Mesenteric fat pad (tissue), 1 donor: ENCODE results near the gene RMDN3. TPM values are rescaled to one million over a fixed set of nuclear protein-coding genes. Genes with fewer than 3 reads are reported as not detected.
A peak's percentile ranks its signal among the peaks of the same experiment; 100 is the strongest.

Experiments used
- DNase-seq: peaks from one replicate; pipeline ENCODE4 v3.0.0-alpha.2; 2020; ENCODE audit warnings: low spot score
- total RNA-seq: library from RNA; stranded (reverse); fragmentation: NEBNext Ultra II Directional; extraction: Animal tissue kit (Norgen Biotek cat#: 25700); gene quantifications from one replicate; pipeline ENCODE4 v1.2.1, GENCODE V29; 2021
- donor health status: DM: yes; HTN: yes; CAD: no.

The RMDN3 gene
- total RNA-seq, 1 donor from 2014 or later = 57.0 TPM

DNA sequence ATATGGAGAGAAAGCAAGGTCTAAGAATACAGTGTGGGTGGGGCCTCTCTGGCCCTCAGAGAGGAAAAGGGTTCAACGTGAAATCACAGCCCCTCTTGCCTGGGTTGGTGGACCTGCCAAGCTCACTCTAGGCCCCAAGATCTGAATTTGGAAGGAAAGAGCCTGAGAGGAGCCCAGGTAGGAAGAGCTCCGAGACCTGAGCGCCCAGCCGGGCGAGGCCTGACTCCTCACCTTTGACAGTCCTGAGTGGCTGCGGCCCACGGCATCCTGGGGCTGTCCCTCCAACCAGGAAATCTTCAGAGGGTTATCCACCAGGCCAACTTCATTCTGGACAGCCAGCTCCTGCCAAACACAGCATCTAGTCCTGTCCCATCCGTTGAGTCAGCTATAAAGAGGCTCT, 18.4 kb upstream of the RMDN3 start:
- no peak for DNase-seq

DNA sequence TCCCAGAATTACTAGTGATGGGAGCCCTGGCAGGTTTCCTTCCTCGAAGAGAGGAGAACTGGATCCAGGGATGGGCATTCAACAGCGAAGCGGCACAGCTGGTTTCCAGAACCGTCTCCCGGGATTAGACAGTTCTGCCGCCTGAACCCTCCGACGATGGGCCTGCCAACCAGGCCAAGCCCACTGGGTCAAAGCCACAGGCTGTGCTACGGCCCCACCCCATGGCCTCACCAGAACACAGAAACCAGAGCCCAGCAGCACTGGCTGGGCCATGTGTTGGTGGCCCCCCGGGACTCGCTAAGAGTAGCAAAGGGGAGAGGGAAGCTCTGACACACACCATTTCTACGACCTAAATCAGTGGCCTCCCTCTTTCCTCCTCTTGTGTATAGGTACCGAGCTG, 17.0 kb upstream of the RMDN3 start:
- DNase-seq = no peak

DNA sequence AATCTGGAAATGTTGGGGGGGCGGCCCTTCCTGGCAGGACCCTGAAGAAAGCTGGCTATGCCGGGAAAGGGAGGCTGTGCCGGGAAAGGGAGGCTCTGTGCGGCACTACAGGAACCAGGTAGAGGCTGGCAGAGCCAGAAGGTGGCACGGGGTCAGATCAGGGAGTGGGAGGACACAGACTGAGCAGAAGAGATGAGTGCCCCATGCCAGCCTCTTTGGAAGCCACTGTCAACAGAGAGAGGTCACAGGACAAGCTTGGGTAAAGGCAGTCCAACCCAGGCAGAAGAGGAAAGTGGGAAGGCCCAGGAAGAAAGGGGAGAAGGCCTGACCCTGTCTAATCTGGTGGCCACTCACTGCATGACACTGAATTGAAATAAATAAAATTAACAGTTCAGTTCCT, 16.2 kb upstream of the RMDN3 start:
- no peak for DNase-seq

DNA sequence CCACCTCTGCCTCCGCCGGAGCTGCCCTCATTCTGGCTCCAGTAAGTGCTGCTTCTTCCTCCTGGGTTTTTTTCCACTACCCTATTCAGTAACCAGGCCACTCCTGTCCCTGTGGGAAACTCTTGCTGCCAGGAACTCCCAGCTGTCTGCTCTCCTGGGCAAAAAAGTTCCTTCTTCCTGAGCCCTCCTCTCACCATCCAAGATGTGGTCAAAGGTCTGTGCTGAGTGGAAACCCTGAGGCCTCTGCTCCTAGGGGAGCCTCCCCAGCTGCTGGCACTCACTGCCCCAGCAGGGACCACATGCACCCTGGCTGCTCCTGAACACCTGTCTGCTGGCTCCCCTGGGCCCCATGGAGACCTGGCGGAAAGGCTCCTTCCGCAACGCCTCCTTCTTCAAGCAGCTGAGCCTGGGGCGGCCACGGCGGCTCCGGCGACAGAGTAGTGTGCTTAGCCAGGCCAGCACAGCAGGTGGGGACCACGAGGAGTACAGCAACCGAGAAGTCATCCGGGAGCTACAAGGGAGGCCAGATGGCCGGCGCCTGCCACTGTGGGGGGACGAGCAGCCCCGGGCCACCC, 15.2 kb upstream of the RMDN3 start:
- DNase-seq = no peak

DNA sequence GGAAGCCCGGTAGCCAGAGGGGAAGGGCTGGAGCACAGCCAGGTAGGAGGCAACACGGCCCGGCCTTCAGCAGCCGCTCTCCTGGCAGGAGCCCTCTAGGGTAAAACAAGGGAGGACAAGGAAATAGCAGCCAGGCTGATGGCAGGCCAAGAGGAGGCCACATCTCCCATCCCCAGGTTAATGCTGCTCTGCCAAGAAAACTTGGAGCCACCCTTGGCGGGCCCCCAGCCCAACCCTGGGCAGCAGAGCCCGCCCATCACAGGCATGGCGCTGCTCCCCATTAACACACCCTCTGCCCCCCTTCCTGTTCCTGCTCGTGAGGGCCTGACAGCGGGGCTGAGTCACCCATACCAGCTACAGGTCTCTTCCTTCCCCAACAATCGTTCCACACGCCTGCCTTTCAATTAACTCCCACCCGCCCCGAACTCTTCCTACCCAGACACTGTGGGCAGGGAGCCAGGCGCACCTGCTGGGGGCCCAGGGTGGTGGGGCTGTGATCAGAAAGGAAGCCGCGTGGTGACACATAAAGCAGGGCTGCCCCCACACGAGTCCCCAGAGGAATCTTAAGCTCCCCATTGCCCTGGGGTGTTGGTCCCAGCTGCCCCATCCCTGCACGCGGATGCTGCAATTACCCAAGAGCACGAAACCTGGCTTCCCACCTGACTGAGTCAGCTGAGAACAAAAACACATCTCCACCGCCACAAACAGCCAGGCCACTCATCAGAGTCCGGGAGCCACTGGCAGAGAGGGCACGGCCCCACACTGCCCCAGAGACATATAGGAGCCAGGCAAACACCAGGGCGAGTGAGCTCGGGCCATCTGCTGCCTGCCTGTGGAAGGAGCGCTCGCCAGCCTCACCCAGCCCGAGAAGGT, 14.5 kb upstream of the RMDN3 start, which contains the start of gene C15orf62:
C15orf62 (plus strand) TSS at position 707 of the 873 bp plus-strand sequence. CDS start 516 bp downstream, outside the sequence.
- no peak for DNase-seq

DNA sequence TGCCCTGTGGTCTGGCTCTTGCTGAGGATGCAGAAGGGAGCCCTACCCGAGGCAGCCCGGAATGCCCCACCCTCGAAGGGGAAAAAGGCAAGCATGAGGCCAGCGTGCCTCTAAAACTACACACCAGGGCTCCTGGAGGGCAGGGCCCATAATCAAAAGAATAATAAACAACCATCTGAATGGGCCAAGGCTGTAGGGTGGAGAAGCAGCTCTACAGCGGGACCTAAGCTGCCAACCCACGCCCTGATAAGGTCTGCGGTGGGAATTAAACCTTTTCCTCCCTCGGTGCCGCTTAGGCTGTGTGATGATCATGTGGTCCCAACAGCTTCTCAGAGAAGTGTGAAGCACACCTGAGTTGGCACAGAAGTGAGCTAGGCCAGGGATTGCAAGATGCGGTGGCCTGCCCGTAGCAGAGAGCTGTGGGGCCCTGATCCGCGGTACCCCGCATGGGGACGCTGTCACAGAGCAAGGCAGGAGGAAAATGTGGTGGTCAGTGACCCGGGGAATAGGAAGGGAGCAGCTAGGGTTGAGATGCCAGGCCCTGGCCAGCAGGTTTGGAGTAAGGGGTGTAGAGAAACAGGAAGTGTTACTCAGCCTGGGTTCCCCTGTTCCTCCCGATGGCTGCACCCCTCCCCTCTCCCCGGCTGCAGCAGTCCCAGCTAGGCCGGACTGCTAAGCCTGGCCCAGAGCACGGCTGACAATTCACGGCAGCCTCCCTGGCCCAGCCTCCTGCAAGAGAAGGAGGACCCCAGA, 13.6 kb upstream of the RMDN3 start:
- DNase-seq = no peak

DNA sequence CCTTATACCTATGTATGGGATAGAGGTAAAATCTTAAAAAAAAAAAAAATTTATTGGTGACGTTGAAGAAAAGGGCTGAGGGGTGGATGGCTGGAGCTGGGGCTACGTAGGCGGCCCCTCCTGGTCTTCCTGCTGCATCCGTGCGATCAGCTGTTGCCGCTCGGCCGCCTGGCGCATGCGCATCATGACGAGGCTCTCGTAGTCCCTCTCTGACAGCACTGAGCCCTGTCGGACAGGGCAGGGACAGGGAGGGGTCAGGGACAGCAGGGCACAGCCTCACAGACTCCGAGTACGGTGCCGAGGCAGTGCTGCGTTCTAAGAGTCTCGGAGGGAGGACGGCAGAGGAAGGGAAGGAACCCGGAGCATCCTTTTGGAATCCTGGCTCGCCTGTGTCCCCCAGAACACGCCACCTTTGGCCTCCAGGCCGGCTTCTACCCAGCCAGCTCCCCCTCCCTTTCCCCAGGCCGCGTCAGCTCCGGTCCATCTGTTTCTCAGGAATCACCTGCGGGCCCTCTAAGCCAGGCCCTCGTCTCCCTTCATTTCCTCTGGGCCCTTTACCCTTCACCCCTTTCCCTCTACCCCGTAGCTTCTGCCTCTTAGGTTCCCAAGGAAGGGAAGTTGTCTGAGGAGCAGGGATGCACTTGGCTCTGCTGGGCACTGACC, 12.9 kb upstream of the RMDN3 start:
- no peak for DNase-seq

DNA sequence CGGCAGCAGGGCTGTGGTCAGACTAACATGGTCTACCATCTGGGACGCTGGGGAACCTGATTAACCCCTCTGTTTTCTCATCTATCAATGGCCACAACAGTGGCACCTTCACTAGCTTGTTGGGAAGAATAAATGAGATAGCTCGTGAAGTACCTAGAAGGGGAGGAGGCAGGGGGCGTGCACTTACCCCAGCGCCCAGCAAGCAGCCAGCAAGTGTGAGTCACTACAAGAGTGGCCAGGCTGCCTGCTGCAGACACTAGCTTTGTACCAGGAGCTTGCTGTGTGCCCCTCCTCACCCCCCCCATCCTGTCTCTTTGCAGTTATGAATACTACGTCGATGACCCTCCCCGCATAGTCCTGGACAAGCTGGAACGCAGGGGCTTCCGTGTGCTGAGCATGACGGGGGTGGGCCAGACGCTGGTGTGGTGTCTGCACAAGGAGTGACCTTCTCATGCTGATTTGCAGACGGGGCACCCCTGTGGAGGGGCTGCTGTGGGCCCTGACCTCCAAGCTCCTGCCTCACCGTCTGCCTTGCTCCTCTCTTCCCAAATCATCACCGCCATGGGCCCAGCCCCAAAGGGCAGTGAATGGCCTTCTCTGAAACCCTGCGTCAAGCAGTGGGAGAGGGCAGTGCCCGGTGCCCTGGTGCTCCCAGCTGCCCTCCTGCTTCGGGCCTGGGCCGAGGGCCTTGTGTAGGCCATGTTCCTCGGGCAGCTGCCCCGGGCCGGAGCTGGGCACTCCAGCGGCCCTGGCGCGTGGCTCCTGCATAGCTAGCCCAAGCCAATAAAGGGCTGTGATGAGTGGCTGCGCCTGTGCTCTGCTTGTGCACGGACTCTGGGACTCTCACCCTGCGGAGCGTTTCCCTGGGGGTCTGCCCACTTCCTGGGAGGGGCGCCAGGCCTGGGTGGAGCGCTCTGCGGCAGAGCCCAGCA, 12.1 kb upstream of the RMDN3 start:
- DNase-seq = no peak

DNA sequence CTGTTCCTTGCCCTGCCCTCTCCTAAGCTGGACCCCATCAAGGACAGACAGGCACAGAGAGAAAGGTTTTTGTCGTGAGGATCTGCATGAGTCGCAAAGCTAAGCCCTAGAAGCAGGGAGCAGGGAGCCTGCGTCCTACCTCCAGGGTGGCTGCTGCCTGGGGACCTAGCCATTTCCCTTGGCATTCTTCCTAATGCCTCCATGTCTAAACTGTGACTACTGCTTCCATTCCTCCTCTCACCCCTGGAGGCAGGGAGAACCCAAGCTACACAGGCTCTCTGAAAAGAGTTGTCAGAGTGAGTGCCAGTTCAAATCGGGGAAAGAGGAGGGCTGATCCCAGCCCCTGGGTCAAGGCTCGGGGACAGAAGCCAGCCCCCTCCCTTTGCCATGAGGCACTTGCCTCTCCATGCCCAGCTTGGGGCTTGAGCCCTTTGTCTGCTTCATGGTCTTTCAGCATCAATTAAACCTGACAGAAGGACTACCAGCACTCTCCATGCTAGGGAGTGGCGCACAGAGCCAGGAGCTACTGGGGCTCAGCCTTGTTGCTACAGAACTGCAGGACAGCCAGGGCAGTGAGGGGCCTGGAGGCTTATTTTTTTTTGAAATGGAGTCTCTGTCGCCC, 11.3 kb upstream of the RMDN3 start:
- no peak for DNase-seq

DNA sequence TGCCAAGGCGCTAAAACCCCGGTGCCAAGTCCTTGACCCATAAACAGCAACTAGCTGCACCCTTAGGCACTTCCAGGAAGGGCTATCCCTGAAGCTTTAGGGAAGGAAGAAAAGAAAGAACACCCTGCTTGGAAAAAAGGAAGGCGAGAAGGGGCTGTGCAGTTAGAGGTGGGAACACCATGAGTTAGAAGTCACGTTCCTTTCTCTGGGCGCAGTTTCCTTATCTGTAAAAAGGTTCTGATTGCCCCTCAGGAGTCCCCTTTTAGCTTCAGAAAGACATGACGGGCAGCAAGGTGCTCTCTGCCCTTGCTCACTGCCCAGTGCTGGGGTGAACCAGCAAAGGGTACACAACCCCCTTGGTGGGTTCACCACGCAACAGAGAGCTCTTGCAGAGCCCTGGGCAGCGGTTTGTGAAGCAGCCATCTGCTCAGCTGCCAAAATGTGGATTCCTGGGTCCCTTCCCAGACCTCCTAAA, 9.6 kb upstream of the RMDN3 start:
- DNase-seq = no peak

DNA sequence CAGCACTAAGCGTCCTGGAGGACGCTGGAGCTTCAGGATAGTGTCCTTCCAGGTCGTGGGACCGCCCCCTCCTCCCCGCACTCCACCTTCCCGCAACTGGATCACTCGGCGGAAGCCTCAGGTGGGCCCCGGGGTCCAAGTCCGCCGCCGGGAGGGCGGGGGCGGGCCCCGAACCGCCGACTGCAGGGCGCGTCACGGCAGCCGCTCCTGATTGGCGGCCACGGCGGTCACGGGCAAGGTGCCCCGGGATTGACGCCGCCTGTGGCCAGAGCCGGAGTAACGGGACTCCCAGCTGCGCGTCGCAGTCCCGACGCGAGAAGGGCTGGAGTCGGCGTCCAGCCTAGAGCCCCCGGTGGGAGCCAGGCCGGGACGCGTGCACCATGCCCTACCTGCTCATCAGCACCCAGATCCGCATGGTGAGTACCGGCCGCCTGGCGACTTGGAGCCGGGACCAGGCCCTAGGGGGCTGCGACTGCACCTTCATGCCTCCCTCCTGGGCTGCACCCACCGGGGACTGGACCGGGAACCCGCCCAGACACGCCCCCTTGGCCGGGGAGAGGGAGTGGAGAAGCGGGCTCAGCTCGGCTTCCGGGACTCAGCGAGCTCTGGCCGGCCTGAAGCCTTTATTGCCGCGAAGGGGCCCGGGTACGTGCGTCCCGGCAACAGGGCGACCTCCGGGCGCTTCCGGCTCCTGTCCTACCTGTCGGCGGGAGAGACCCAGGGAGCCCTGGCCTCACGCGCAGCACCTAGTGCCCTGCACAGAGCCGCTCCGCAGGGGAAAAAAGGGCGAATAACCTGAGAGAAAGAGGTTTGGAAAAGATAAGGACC, 9.0 kb upstream of the RMDN3 start, which contains the start of gene GCHFR:
GCHFR (plus strand) TSS at position 268 of the 828 bp plus-strand sequence; CDS start at position 381, 113 bp downstream.
- peak; percentile 94 for DNase-seq

DNA sequence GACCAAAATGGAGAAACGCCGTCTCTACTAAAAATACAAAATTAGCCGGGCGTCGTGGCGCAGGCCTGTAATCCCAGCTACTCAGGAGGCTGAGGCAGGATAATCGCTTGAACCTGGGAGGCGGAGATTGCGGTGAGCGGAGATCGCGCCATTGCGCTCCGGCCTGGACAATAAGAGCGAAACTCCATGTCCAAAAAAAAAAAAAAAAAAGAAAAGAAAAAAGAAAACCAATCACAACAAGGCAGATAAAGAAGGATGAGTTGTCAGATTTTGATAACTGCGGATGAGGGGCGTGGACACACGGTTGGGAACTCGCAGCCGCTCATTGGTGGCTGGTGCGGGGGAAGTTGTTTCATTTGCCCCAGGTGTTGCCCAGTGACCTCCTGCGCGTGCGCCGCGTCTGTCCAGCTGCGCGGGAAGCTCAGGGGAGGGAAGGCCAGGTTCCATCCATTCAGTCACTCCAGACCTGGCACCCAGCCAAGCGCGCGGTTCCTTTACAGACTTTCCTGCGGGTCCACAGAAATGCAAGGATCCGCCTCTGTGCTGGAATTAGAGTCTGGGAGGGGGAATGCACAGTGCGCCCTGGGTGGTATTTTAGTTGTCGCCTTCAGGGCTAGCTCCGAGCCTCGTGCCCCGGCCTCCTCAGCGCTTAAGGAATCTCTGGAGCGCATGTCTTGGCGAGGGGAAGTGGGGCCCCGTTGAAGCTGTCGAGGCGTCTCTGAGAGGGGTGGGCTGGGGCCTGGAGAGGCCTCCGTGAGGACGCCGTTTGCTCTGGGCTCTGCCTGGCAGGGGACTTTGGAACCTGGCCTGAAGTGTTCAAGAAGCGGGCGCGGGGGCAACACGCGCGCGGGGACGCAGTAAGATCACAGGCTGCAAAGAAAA, 8.1 kb upstream of the RMDN3 start:
- DNase-seq = peak; percentile 92

DNA sequence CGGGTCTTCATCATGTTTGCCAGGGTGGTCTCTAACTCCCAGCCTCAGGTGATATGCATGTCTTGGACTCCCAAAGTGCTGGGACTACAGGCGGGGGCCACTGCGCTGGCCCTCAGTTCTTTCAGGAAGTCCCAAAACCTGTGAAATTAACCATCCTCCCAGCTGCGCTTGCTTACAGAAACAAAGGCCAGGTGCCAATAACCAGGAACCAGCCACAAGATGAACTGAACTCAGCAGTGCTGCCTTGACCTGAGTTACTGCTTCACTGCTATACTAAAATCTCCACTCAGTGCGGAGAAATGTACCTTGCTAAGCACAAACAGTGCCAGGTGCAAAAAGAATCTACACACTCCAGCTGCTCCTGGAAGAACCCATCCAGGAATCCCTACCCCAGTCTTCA, 4.9 kb upstream of the RMDN3 start:
- DNase-seq = no peak

DNA sequence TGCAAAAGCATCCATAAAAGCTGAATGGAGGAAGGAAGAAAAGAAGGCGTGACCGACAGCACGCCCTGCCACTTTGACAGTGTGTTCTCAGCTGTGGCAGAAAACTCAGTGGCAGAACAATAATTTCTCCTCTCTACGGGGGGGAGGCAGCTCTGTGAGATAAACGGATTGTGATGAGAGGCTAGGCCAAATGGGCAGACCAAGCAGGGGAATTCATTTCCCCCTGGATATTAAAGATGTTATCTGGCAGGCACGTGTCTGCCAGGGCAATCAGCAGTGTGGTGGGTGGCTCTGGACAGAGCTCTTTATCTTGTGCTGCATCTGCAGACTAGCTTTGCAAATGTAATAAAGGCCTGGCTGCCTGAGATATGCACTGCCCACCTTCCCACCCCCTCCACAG, 1.9 kb upstream of the RMDN3 start:
- no peak for DNase-seq

DNA sequence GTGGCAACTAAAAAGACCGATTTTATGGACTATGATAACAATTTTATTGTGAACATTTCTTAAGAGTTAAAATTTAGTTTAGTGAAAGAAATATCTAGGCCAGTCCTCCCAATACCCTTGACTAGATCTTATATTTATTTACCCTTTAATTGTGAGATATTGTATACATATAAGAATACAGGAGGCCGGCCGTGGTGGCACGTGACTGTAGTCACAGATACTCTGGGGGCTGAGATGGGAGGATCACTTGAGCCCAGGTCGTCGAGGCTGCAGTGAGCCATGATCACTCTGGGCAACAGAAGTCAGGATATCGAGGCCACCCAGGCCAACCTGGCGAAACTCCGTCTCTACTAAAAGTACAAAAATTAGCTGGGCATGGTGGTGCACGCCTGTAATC, 756 bp upstream of the RMDN3 start:
- DNase-seq = no peak

DNA sequence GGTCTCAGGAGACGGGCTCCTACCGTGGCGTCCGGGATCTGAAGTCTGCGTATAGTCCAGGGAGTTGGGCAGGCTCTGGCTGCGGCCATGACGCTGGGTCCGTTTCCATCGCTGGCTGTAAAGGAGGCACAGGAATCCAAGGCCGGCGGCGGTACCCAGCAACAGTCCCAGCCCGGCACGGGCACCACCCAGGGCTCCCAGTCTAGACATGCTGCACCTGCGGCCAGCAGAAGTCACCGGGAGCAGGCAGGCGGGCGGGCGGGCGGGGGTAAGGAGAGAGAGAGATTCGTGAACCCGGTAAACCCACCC, 526 bp downstream of the RMDN3 start:
- DNase-seq = no peak

DNA sequence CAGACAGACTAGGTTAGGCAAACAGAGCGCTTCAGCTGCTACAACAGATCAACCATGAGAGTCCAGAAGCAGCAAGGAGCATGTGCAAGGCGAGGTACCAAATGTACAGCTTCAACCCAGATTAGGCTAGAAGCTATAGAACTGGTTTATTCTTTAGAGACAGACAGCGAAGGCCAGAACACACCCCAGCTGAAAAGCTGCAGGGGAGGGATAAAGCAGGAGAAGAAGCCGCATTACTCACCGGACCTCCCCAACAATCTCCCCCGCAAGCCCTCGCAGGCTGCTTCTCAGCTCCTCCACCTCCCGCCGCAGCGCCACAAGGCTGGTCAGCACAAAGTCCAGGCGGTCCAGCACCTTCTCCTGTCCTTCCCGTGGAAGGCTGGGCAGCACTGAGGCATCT, 3.3 kb downstream of the RMDN3 start:
- DNase-seq = no peak

DNA sequence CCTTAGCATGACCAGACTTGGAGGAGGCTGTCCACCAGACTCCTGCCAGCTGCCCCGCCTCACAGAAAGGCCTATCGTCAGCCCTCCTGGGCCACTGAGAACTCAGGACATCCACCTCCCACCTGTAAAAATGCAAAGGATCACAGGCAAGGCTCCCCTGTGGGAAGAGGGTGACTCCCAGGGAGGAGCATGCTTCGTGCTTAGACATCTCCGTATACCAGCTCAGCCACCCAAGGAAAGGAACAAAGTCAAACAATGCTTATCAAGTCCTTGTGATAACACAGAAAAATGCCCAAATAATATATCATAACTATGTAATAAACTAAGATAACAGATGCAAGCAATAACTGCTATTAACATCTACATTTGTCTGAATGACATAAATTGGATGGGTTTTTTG, 4.2 kb downstream of the RMDN3 start:
- no peak for DNase-seq
